Measurements from ENCODE around the gene ROCK2. TPM values are rescaled to one million over a fixed set of nuclear protein-coding genes. Genes with fewer than 3 reads are reported as not detected.

Gene ROCK2
- polyA plus RNA-seq, 1 of the 3 experiments (the other 2 are of a cell fraction): 4.2 TPM

DNA sequence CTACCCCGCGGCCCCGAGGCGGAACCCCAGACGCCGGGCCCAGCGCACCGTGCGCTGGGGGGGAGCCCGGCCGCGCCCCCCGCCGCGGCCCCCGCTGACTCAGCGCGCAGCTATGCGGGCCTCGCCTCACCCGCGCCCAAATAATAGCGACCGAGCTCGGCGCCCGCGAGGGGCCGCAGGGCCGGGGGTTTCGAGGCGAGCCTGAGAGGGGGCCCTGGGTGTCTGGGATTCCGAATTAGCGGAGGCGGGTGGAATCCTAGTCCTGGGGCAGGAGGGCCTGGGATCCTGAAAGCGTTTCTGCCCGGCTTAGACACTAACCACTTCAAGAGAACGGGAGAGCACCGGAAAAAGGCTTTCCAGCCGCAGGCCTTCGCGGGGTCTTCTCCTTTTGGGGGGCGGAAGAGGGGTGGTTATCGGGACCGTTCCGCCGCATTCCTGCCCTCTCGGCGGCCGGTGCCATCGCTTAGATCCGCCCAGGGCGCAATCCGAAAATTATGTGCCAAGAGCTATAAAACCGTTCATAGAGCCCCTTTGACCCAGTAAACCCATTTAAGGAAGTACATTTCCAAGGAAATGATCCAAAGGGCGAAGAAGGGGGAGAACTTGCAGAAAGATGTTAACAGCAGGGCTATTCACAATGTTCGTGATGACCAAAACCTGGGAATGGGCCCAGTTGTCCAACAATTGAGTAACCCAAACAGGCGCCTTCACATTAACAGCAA, 681 bp upstream of the ROCK2 start:
- Histone ChIP-seq H3K4me1 (ENCODE audit: control insufficient read depth in 1 of 2, insufficient read depth in 2 of 2, low read depth in 1 of 2, low read length in 1 of 2) (peaks cover 13 to 23% of the 10 kb centered on the region in 2 experiments), H3K4me3 (ENCODE audit: low read depth in 2 of 2, low read length in 1 of 2) (peak overlapping the region; percentile 61 to 99), H3K4me2 (peak overlapping the region; percentile 82), H3F3A (replicated peaks; ENCODE audit: insufficient read depth) (peaks cover 23% of the 10 kb centered on the region), H3K27ac (ENCODE audit: low read depth in 2 of 2, low read length in 1 of 2) (peak overlapping the region; percentile 91 to 98), H3K9me3 (no peaks in the 10 kb centered on the region), H3K9ac (peak overlapping the region; percentile 91), H3K79me2 (ENCODE audit: insufficient read depth) (peaks cover 41% of the 10 kb centered on the region), H2AFZ (ENCODE audit: low read depth) (peak overlapping the region; percentile 92), H3K36me3 (replicated peaks in 1 of 2; ENCODE audit: control insufficient read depth in 1 of 2, insufficient read depth in 2 of 2, low read length in 1 of 2) (no peaks in the 10 kb centered on the region), H4K20me1 (ENCODE audit: insufficient read depth) (peaks cover 33% of the 10 kb centered on the region), H3K27me3 (ENCODE audit: insufficient read depth) (no peaks in the 10 kb centered on the region), H3K9me2 (no peaks in the 10 kb centered on the region)
- CTCF ChIA-PET: interaction anchor here (0.7 to 5.1 kb wide), 13 partner anchors 9 to 513 kb away, joined by 3 to 34 read pairs (median 4); a partner anchor contains a TSS
- TF ChIP-seq FOSL2 (IDR thresholded peaks at IDR 0.05; ENCODE audit: borderline replicate concordance, low read depth): peak; percentile 72; the same call in 1 of the 2 replicates
- TF ChIP-seq TAF1 (IDR thresholded peaks at IDR 0.05; ENCODE audit: borderline replicate concordance, low read depth, low read length): no peak; the same call in 1 of the 2 replicates
- TF ChIP-seq NRF1 (IDR thresholded peaks at IDR 0.05; ENCODE audit: low read depth, low read length): no peak
- peak; percentile 66 for TF ChIP-seq JUND (IDR thresholded peaks at IDR 0.05)
- TF ChIP-seq, protein P1, sequence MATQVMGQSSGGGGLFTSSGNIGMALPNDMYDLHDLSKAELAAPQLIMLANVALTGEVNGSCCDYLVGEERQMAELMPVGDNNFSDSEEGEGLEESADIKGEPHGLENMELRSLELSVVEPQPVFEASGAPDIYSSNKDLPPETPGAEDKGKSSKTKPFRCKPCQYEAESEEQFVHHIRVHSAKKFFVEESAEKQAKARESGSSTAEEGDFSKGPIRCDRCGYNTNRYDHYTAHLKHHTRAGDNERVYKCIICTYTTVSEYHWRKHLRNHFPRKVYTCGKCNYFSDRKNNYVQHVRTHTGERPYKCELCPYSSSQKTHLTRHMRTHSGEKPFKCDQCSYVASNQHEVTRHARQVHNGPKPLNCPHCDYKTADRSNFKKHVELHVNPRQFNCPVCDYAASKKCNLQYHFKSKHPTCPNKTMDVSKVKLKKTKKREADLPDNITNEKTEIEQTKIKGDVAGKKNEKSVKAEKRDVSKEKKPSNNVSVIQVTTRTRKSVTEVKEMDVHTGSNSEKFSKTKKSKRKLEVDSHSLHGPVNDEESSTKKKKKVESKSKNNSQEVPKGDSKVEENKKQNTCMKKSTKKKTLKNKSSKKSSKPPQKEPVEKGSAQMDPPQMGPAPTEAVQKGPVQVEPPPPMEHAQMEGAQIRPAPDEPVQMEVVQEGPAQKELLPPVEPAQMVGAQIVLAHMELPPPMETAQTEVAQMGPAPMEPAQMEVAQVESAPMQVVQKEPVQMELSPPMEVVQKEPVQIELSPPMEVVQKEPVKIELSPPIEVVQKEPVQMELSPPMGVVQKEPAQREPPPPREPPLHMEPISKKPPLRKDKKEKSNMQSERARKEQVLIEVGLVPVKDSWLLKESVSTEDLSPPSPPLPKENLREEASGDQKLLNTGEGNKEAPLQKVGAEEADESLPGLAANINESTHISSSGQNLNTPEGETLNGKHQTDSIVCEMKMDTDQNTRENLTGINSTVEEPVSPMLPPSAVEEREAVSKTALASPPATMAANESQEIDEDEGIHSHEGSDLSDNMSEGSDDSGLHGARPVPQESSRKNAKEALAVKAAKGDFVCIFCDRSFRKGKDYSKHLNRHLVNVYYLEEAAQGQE (IDR thresholded peaks at IDR 0.05; ENCODE audit: low read depth, low read length): 0 out of 2 replicates have a peak, but pooled peaks have one; percentile 8
- 0 out of 2 replicates have a peak, but pooled peaks have one; percentile 12 for TF ChIP-seq SIN3A (IDR thresholded peaks at IDR 0.05; ENCODE audit: borderline replicate concordance, low read depth, low read length)
- TF ChIP-seq MAX (IDR thresholded peaks at IDR 0.05; ENCODE audit: low read depth): peak; percentile 17; the same call in 1 of the 2 replicates
- peak; percentile 87 for TF ChIP-seq TEAD4 (IDR thresholded peaks at IDR 0.05; ENCODE audit: borderline replicate concordance, insufficient read depth)
- TF ChIP-seq RAD21 (IDR thresholded peaks at IDR 0.05; ENCODE audit: low read length): peak; percentile 16; the same call in 1 of the 2 replicates
- TF ChIP-seq RFX5 (IDR thresholded peaks at IDR 0.05; ENCODE audit: low read length): no peak
- no peak for TF ChIP-seq GABPA (IDR thresholded peaks at IDR 0.05; ENCODE audit: low read depth)
- TF ChIP-seq MXI1 (IDR thresholded peaks at IDR 0.05; ENCODE audit: low read depth, low read length): 0 out of 2 replicates have a peak, but pooled peaks have one; percentile 10
- no peak for TF ChIP-seq RCOR1 (IDR thresholded peaks at IDR 0.05; ENCODE audit: low read length)
- no peak for DNase-seq
- POLR2A ChIA-PET: interaction anchor here (0.6 to 2.4 kb wide), 15 partner anchors 8 to 532 kb away, joined by 3 to 16 read pairs (median 4); partner anchors contain the start of gene PDIA6
- 11% methylated on average over 43 of the region's 58 CpGs for WGBS (ENCODE audit: low lambda C conversion rate)

Measured in SK-N-SH (cell line).